COLO668 (cell line): ENCODE data around the gene BCAS3.

ENCODE experiments used
- DNase-seq: peaks from one replicate; lab custom pipeline; 2025; ENCODE audit not compliant: unreplicated experiment; lab: John Stamatoyannopoulos, UW

The BCAS3 gene

DNA sequence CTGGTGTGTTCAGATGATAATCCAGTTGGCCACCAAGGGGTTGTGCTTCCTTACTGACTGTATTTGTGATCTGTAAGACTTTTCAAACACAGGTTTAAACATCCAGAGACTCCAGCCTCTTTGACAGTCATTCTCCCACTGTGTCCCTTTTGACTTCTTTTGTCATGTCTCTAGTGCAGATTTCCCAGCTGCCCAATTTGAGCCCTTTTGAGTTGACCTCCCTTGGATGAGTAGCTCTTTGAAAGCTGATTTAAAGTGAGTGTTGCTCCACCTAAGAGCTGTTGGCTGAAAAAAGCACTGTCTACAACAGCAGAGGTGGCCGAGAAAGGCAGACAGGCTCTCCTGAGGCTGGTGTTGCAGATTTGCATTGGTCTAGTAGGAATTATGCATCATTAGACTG, 533.6 kb downstream of the BCAS3 start:
- DNase-seq: no peak

DNA sequence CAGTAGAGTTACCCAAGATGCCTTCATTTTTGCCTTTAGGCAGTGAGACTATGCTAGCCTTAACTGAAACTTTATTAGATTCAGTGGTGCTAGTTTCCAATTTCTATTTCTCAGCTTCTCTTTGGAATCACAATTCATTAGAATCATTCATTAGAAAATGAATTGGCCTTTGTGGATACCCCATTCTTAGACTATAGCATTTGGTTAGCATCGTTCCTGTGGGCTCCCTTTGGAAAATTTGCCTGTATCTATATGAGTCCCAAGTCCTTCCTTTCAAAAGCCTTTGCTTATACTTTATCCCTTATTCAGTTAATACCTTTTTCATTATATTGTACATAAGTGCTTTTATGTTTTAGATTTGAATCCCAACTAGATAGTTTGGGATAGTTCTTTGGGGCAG, 535.0 kb downstream of the BCAS3 start:
- no peak for DNase-seq

DNA sequence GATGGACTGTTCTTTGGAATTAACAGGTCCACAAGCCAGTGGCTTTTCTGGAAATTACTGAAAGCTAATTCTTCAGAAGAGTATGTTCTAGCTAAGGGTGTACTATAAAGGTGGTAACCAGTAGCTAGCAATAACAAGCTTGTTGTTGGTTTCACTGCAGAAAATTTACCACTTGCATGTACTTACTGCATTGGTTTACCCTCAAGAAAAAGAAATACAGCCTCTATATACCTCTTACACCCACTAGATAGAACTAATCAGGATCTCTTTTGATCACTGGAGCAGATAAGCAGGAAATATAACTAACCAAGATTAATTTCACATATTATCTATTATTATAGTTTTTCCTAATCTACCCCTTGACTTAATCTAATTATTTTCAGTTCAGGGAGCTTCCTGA, 537.1 kb downstream of the BCAS3 start:
- DNase-seq: no peak

DNA sequence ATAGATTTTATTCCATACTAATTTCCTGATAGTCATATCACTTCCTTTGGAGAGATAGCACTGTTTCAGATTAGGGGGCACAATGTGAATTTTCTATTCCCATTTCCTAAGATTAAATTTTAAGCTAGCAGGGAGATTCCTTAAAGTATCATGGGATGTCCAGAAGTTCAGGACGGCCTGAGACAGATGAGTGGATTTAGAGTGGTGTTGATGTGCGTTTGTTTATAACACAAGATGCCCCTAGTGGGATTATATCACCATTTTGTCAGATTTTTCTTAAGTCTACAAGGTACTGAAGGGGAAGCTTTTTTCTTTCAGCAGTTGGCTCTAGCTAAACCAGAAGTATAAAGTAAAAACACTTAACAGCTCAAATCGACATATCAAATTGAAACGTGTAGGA, 538.4 kb downstream of the BCAS3 start:
- DNase-seq: no peak

DNA sequence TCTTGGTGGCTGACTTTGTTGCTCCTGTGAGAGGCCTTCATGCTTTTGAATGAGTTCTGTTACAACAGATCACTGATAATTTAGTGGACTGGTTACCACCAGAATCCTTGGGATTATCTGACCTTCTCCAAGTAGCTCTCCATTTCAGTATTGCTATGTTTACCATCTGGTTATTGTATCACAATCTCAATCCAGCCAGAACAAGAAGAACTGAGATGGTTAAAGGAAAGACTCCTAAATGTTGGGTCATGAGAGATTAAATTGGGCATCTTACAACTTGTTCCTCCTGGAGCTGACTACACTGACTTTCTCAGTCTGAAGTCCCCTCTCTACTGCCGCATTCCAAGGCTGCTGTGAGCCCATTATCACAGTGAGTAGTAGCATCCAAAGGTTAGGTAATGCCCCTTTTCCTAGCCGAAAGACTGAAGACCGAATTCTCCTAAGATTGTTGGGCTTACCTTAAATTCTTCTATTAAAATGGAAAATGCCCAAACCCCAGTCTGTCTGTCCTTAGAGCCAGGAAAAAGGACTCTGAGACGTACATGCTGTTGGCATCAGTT, 540.3 kb downstream of the BCAS3 start:
- DNase-seq: no peak

DNA sequence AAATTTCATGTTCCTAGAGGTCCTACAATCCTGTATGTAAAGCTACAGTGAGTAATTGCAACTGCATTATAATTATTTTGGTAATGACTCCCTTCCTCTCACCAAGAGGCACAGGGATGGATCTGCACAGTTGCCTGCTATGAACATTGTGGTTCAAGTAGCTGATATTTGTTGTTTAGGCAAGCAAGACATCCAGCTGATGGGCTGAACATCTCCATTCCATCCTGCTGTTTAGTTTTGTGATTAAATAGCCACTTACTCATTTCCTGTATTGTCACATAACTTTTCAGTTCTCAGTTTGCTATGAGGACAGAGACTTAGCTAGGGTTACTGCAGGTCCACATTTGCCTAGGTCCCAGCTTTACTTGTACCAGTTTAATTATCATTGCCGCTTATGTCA, 540.8 kb downstream of the BCAS3 start:
- no peak for DNase-seq

DNA sequence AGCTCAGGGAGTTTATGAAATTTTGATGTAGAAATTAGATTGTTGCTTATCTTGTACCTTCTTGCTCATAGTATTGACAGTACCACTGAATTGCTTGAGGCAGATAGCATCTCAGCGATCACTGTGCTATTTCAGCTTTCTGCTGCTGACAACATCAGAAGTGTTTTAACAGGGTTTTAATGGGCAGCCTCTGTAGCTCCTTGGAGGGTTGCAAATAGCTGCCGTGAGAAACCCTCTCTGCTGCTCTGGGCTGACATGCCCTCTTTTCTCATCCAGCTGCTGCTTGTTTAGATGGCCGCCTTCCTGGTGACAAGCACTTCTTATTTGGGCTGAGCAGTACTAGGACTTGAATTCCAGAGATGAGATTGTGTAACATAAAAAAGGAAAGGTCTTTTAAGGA, 541.8 kb downstream of the BCAS3 start:
- no peak for DNase-seq

DNA sequence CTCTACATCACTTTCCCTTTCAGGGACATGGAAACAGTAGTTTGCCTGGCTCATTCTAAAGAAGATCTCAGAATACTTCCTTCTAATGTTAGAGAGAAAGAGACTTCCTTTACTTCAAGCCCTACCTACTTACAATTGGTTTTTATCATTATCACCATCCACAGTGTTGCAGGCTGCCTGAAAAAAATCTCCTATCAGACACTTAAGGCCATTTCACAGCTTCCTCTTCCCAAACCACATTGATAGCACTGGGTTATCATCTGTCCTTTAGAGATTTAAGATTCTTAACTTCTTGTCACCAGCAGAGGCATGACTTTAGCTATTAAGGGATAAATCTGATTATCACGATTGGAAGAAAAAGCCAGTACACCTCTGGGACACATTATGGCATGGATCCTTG, 543.5 kb downstream of the BCAS3 start:
- DNase-seq: no peak

DNA sequence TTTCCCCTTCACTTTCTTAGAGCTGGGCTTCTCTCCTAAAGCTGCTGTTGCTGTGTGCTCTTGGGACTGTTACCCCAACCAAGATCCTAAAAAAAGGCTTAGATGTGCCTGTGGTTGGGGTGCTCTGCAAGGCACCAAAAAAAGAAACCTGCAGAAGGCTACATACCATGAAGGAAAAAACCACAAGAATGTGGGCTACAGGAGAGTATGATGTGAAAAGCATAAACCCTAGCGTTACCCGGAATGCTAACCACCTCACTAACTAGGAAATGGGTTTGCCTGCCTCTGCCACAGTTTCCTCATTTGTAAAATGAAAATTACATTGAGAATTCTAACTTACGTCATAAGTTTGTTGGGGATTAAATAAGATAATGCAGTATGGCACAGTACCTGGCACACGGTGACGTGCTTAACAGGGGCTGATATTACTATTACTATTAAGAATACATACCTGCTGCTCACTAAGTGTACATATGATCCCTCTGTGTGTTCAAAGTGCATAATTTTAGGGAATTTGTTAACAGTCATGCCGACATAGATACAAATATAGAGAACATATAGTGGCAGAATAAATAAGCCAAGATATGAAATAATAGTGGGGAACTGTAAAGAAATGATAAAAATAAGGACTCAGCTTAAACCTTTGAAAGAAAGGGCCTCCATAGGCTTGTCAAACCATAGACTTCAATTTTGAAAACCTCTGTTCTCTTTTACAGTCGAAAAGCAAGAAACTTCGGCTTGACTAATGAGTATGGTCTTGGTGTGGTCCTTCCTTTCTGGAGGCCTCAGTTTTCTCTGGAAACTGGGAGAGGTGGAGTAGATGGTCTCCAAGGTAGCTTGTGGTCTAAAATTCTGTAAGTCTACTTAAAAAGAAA, 544.2 kb downstream of the BCAS3 start:
- DNase-seq: no peak

DNA sequence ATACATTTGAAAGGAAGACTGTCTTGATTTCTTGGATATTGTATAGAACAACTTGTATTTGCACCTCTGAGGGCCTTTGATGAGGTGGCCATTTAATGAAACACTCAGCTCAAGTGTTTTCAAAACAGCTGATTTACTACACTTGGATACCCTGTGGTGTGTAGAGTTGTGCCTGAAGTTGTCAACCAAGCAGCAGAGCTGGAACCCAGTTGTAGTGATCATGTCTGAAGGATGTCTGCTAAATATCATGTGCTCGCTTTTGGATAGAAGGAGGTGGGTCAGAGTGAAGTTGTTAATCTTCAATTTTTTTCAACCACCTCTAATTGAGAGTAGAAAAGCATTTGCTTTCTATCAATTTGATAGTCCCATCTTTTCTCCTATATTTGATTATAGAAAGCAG, 546.1 kb downstream of the BCAS3 start:
- no peak for DNase-seq

DNA sequence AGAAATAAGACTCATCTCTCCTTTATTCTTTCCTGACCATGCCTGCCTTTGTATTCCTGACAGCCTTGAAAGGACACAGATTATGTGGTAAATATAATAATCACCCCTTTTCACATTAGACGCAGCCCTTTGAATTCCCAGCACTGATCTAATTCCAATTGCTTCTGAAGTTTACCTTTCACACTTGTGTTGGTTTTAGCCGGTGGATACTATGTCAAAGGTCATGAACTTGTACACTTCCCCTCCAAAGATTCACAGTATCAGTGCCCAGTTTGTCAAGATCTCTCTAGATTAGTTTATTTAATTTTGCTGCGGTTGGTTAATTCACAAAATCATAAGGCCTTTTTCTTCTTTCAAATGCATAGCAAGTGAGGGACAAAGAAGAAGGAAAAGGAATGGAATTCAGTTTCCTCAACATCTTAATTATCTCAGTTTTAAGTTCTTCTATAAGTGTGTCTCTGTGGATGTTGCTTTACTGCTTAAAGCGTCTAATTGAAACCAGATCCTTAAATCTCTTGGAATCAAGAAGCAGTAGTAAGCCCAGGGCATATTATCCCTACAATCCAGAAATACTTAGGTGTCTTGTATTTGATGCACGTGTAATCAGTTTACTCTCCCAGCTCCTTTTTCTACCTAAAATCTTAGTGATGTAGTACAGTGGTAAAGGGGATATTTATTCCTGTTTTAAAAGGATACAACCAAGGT, 547.7 kb downstream of the BCAS3 start:
- no peak for DNase-seq

DNA sequence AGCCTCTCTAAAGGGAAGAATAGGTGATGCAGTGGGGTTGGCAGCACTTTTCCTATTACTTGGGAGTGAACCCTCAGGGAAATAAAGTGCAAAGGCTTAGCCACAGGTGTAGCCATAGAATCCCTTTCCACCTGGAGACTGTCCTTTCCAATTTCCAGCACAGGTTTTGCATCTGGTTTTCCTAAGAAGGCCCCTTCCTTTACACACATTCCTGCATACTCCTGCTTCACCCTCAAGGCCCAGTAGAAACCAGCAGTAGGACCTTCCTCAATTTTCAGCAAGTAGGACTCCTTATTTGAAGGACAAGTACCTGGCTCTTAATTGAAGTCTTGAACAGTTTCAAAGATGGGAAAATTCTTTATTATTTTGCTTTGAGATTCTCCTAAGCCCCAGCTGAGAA, 550.2 kb downstream of the BCAS3 start:
- no peak for DNase-seq

DNA sequence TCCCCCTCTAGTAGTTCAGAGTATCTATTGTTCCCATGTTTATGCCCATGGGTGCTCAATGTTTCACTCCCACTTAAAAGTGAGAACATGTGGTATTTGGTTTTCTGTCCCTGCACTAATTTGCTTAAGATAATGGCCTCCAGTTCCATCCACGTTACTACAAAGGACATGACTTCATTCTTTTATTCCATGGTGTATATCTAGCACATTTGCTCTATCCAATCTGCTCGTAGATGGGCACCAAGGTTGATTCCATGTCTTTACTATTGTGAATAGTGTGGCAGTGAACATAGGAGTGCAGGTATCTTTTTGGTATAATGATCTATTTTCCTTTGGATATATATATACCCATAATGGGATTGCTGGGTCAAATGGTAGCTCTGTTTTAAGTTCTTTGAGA, 552.8 kb downstream of the BCAS3 start:
- DNase-seq: no peak

DNA sequence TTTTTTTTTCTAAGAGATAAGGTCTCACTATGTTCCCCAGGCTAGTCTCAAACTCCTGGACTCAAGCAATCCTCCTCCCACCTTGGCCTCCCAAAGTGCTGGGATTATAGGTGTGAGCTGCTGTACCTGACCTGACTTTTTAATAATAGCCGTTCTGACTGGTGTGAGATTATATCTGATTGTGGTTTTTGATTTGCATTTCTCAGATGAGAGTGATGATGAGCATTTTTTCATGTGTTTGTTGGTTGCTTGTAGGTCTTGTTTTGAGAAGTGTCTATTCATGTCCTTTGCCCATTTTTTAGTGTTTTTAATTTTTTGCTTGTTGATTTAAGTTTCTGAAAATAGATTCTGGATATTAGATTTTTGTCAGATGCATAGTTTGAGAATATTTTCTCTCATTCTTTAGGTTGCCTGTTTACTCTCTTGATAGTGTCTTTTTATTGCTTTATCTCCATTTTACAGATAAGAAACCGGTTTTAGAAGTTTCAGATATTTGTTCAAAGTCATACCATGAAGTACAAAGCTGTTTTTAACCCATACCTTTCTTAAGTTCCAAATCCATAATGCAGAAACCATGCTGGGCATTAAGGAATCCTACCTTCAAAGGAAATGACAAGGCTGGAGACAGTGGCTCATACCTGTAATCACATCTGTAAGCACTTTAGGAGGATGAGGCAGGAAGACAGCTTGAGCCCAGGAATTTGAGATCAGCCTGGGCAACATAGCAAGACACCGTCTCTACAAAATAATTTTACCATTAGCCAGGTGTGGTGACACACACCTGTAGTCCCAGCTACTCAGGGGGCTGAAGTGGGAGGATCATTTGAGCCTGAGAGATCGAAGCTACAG, 553.5 kb downstream of the BCAS3 start:
- no peak for DNase-seq

DNA sequence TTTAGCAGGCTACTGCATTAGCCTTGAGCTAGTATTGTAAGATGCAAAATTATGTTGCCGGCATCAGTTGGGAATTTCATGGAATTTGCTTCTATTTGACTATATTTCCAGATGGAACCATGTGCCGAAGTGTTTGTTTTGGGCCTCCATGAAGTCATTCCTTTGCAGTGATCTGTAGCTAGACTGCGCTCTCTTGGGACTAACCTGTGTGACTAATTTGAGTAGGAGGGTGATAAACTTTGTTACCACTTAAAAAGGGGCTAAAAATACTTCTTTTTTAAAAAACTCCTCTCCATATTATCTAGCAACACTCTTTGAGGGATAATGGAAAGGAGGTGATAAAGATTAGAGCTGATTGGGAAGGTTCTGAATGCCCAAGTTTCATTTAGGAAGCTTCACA, 555.2 kb downstream of the BCAS3 start:
- no peak for DNase-seq

DNA sequence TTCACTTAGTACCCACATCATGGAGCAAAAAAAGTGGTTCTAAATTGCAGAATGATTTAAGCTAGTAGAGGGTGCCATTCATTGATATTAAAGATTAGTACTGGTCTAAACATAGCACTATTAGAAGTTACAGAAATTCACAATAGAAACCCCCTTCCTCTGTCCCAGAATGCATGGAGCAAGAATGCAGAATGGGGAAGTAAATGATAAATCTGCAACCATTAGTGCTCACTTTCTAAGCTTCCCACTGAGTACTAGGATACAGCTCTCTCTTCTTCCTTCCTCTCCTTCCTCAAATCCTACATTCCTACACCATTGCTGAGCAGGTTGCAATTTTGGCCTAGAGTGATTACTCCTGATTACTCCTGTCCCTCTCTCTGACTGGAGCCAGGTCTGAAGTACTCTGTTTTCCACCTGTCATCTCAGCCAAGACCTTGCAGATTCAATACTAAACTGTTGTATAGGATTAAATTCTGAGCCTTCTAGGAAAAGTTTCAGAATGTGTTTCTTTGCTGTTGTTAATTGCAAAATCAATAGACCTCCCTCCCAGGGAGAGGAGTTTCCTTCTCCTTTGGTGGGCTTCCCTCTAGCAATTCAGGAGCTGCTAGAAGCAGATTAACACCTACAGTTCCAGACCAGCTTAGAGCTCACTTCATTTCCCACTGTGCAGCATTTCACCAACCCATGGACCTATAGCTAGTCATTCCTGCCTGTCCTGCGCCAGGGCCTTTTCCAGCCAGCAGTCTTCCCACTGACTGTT, 556.5 kb downstream of the BCAS3 start:
- DNase-seq: no peak

DNA sequence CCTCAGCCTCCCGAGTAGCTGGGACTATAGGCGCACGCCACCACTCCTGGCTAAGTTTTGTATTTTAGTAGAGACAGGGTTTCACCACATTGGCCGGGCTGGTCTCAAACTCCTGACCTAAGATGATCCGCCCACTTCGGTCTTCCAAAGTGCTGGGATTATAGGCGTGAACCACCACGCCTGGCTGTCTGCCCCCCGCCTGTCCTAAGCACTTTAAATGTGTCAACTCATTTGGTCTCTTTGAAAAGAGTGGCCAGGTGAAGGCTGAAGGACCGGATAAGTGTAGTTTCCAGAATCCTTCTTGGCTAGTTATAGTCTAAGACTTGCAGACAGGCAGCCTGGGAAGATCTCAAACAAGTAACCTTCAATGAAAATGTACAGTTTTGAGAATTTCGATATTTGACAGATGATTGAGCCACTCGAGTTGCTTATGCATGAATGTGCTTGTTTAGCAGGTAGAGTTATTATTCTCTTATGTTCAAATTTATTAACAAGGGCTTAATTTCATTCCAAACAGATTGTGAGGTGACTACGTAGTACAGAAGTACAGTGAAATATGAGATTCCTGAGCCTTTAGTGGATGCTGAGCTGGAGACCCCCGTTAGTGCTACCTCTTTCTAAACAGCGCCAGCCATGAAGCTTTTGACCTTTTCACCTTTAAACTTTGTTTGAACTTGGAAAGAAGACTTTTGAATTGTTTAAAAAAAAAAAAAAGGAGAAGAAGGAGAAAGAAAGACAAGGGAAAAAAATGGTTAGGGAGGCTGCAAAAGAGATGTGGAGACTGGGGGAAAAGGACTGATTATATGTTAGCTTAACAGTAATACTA, 557.6 kb downstream of the BCAS3 start:
- no peak for DNase-seq

DNA sequence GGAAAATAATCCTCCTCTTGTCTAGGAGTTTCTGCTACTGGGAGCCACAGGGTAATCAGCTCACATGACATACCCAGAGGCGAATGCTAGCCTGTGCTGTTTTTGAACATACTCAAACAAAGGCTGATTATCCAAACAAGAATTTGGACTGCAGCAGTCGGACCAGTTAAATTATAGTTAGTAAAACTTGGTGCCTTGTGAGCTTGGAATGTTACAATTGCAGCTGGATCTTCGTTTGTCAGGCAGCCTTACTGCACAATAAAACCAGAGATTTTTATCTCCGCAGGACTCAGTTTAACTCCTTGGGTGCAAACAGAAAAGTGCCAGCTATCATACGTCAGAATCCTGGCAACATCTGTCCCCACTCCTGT, 558.2 kb downstream of the BCAS3 start:
- no peak for DNase-seq

DNA sequence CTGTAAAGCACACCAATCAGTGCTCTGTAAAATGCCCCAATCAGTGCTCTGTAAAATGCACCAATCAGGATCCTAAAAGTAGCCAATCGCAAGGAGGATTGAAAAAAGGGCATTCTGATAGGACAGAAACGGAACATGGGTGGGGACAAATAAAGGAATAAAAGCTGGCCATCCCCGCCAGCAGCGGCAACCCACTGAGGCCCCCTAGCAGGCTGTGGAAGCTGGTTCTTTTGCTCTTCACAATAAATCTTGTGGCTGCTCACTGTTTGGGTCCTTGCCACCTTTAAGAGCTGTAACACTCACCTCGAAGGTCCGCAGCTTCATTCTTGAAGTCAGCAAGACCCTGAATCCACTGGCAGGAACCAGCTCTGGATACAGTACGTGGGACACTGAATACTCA, 559.6 kb downstream of the BCAS3 start:
- DNase-seq: no peak

DNA sequence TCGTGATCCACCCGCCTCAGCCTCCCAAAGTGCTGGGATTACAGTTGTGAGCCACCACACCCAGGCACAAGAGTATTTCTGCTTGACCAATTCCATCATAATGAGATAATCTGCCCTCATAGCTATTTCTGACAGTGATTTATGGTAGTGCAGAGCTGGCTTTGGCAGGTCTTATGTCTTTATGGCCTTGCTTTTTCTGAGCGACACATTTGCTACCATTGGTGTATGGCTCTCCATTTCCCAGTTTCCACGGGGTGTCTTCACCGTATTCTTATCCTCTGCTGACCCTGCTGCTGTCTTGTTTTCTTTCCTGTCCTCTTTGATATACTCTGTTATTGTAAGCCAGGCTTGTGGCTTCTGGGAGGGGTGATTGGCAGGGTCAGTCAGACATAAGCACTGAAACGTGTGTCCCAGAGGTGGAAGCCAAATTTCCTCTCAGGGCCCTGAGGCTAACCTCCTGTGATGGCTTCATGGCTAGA, 560.8 kb downstream of the BCAS3 start:
- no peak for DNase-seq
